Transverse colon (tissue), 4 donors: ENCODE results near the gene TRPV3.

ENCODE experiments used
- POLR2A ChIP-seq: fragments of 450-650 bp; IDR thresholded peaks from one replicate; pipeline ENCODE4 v1.6.1; 2016; ENCODE audit warnings: antibody characterized with exemption, mild to moderate bottlenecking, moderate library complexity
- POLR2AphosphoS5 ChIP-seq, 3 donors: sonication (generic); formaldehyde crosslinking; IDR thresholded peaks; one replicate each; pipeline ENCODE4 v1.6.1; 2016; ENCODE audit warnings: antibody characterized with exemption in 3 of 3
- TF ChIP-seq, protein P1 (sequence below), 5 experiments: fragments of 200-600 bp in 3 of 5; fragments of 450-650 bp in 2 of 5; sonication (generic) in 3 of 5; IDR thresholded peaks; 1 replicate in 2 of 5; 2 replicates in 3 of 5; pipeline ENCODE4 v1.5.1; 2016 to 2017; ENCODE audit warnings: antibody characterized with exemption in 5 of 5, inconsistent platforms in 3 of 5, mild to moderate bottlenecking in 2 of 5, moderate library complexity in 1 of 5

DNA sequence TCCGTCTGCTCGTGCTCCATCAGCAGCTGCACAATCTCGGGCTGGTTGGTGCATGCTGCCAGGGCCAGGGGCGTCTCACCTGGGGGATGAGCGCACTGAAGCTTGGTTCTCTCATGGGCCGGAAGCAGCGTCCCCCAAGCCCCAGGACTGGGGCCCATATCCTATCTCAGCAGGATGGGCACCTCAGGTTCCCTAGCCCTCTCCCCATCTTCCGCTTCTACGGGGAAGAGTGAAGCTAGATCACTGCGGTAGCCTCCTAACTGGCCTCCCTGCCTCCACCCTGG lies 24.8 kb downstream of the TRPV3 start:
- TF ChIP-seq, protein P1, sequence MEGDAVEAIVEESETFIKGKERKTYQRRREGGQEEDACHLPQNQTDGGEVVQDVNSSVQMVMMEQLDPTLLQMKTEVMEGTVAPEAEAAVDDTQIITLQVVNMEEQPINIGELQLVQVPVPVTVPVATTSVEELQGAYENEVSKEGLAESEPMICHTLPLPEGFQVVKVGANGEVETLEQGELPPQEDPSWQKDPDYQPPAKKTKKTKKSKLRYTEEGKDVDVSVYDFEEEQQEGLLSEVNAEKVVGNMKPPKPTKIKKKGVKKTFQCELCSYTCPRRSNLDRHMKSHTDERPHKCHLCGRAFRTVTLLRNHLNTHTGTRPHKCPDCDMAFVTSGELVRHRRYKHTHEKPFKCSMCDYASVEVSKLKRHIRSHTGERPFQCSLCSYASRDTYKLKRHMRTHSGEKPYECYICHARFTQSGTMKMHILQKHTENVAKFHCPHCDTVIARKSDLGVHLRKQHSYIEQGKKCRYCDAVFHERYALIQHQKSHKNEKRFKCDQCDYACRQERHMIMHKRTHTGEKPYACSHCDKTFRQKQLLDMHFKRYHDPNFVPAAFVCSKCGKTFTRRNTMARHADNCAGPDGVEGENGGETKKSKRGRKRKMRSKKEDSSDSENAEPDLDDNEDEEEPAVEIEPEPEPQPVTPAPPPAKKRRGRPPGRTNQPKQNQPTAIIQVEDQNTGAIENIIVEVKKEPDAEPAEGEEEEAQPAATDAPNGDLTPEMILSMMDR (IDR thresholded peaks at IDR 0.05), result no peak
- TF ChIP-seq POLR2A (no peak), POLR2AphosphoS5 (IDR thresholded peaks at IDR 0.05) (no peak)
